ENCODE measurements around the gene TTC14.

The TTC14 gene

DNA sequence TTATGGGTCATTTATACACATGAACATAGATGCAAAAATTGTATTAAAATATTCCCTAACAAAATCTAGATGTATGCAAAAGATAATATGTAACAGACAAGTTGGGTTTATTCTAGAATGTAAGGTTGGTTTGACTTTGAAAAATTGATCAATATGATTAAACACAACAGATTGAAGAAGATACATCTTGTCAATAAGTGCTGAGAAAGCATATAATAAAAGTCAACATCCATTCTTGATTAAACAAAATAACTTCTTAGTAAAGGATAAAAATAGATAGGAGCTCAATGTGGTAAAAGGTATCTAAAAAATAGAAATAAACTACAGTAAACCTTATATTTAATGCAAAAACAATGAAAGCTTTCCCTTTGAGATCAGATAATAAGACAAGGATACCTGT lies 39.0 kb downstream of the TTC14 start:
- no peak for DNase-seq

GRCh38 chr3:180646187-180646790 lies 44.3 kb downstream of the TTC14 start:
- DNase-seq, result no peak

- DNase-seq, result no peak
These were observed 54.4 kb downstream of the TTC14 start for GRCh38 chr3:180656406-180656805.

GRCh38 chr3:180657094-180657493 lies 55.1 kb downstream of the TTC14 start:
- DNase-seq, result no peak

Data from NCI-H1417 treated with DMSO at 0.1 percent for 48 hours (cell line).